GM21526 (cell line): ENCODE results near the gene PDSS1.

Experiments used
- ATAC-seq: cut with Tn5 transposase; IDR thresholded peaks from one replicate; pipeline ENCODE4 v1.9.1; 2021; ENCODE audit warnings: moderate library complexity; ENCODE audit not compliant: unreplicated experiment, low FRiP score

PDSS1 gene

GRCh38 chr10:26697922-26698608, 564 bp downstream of the PDSS1 start:
- no peak for ATAC-seq

- no peak for ATAC-seq
These were observed 1.4 kb downstream of the PDSS1 start for GRCh38 chr10:26698909-26699308.

GRCh38 chr10:26699631-26700030, 2.1 kb downstream of the PDSS1 start:
- no peak for ATAC-seq

- ATAC-seq = no peak
These were observed 3.6 kb downstream of the PDSS1 start for GRCh38 chr10:26700884-26701630.

GRCh38 chr10:26703096-26703495, 5.6 kb downstream of the PDSS1 start:
- ATAC-seq = no peak

- ATAC-seq = no peak
These were observed 6.5 kb downstream of the PDSS1 start for GRCh38 chr10:26703974-26704373.

- no peak for ATAC-seq
These were observed 8.7 kb downstream of the PDSS1 start for GRCh38 chr10:26706206-26706605.

GRCh38 chr10:26706936-26707335, 9.4 kb downstream of the PDSS1 start:
- ATAC-seq = no peak

GRCh38 chr10:26711324-26711723, 13.8 kb downstream of the PDSS1 start:
- no peak for ATAC-seq

- ATAC-seq = no peak
These were observed 17.1 kb downstream of the PDSS1 start for GRCh38 chr10:26714415-26715136.

GRCh38 chr10:26715137-26715487, 17.6 kb downstream of the PDSS1 start:
- no peak for ATAC-seq

GRCh38 chr10:26717476-26717875, 20.0 kb downstream of the PDSS1 start:
- ATAC-seq = no peak

- no peak for ATAC-seq
These were observed 24.1 kb downstream of the PDSS1 start for GRCh38 chr10:26721561-26721960.

GRCh38 chr10:26723016-26723415, 25.5 kb downstream of the PDSS1 start:
- ATAC-seq = no peak

- no peak for ATAC-seq
These were observed 28.6 kb downstream of the PDSS1 start for GRCh38 chr10:26725837-26726727.

- no peak for ATAC-seq
These were observed 29.5 kb downstream of the PDSS1 start for GRCh38 chr10:26727005-26727404.

GRCh38 chr10:26728957-26729356, 31.5 kb downstream of the PDSS1 start:
- ATAC-seq = no peak

GRCh38 chr10:26729395-26729794, 31.9 kb downstream of the PDSS1 start:
- ATAC-seq = no peak

- ATAC-seq = no peak
These were observed 33.1 kb downstream of the PDSS1 start for GRCh38 chr10:26730552-26730951.

- ATAC-seq = no peak
These were observed 36.5 kb downstream of the PDSS1 start for GRCh38 chr10:26733750-26734568.
